ENCODE data around the gene CFLAR. TPM values are rescaled to one million over a fixed set of nuclear protein-coding genes. Genes with fewer than 3 reads are reported as not detected.
A peak's percentile ranks its signal among the peaks of the same experiment; 100 is the strongest.

Gene CFLAR
- total and polyA plus RNA-seq, 2 of the 13 experiments (the other 11 are each of a cell fraction or from before 2014, with no cell fraction given): 43.8 to 92.1 TPM

DNA sequence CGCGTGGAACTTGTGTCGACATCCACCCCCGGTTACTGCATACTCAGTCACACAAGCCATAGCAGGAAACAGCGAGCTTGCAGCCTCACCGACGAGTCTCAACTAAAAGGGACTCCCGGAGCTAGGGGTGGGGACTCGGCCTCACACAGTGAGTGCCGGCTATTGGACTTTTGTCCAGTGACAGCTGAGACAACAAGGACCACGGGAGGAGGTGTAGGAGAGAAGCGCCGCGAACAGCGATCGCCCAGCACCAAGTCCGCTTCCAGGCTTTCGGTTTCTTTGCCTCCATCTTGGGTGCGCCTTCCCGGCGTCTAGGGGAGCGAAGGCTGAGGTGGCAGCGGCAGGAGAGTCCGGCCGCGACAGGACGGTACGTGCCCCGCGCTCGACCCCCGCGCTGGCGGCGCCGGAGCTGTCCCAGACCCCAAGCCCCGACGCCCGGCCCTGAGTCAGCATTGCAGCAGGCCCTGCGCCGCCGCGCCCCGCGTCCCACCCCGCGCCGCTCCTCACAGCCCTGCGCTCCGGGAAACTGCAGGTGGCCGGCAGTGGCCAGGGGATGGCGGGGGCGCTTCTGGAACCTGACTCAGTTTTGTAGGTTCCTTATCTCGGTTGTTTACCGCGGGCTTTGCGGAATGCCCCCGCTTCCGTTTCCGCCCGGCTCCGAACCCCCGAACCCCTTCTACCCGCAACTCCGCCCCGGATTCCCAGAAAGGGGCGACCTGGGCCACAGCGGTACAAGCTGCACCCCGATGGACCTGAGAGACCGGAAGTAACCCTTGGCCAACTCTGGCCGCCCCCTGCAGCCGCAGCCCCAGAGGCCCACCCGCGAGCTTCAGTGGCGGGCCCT is at the start of gene CFLAR (continued):
- no peak; the same call in 1 of the 2 replicates for TF ChIP-seq ZNF292 (CRISPR knock-in tag; IDR thresholded peaks at IDR 0.05; ENCODE audit: borderline replicate concordance, low read depth)
- peak; percentile 43; the same call in 1 of the 2 replicates for TF ChIP-seq ZNF138 (CRISPR knock-in tag; IDR thresholded peaks at IDR 0.05; ENCODE audit: low read depth)
- TF ChIP-seq HCFC1 (IDR thresholded peaks at IDR 0.05; ENCODE audit: low read depth, low read length): no peak
- TF ChIP-seq SCMH1 (CRISPR knock-in tag; IDR thresholded peaks at IDR 0.05; ENCODE audit: borderline replicate concordance): no peak
- TF ChIP-seq ZZZ3 (CRISPR knock-in tag; IDR thresholded peaks at IDR 0.05; ENCODE audit: borderline replicate concordance): no peak; the same call in 1 of the 2 replicates
- TF ChIP-seq ZHX1 (CRISPR knock-in tag; IDR thresholded peaks at IDR 0.05; ENCODE audit: low read depth): peak; percentile 53; the same call in 1 of the 2 replicates
- no peak for TF ChIP-seq ATRX (CRISPR knock-in tag; IDR thresholded peaks at IDR 0.05; ENCODE audit: borderline replicate concordance)
- TF ChIP-seq ZNF891 (CRISPR knock-in tag; IDR thresholded peaks at IDR 0.05): peak; percentile 91
- TF ChIP-seq, protein P1, sequence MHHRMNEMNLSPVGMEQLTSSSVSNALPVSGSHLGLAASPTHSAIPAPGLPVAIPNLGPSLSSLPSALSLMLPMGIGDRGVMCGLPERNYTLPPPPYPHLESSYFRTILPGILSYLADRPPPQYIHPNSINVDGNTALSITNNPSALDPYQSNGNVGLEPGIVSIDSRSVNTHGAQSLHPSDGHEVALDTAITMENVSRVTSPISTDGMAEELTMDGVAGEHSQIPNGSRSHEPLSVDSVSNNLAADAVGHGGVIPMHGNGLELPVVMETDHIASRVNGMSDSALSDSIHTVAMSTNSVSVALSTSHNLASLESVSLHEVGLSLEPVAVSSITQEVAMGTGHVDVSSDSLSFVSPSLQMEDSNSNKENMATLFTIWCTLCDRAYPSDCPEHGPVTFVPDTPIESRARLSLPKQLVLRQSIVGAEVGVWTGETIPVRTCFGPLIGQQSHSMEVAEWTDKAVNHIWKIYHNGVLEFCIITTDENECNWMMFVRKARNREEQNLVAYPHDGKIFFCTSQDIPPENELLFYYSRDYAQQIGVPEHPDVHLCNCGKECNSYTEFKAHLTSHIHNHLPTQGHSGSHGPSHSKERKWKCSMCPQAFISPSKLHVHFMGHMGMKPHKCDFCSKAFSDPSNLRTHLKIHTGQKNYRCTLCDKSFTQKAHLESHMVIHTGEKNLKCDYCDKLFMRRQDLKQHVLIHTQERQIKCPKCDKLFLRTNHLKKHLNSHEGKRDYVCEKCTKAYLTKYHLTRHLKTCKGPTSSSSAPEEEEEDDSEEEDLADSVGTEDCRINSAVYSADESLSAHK (CRISPR knock-in tag; IDR thresholded peaks at IDR 0.05; ENCODE audit: borderline replicate concordance): no peak
- no peak for TF ChIP-seq JUNB (CRISPR knock-in tag; IDR thresholded peaks at IDR 0.05; ENCODE audit: borderline replicate concordance)
- peak; percentile 15; the same call in 1 of the 2 replicates for TF ChIP-seq ZNF772 (CRISPR knock-in tag; IDR thresholded peaks at IDR 0.05)
- peak; percentile 72 for TF ChIP-seq GLI4 (CRISPR knock-in tag; IDR thresholded peaks at IDR 0.05; ENCODE audit: borderline replicate concordance)
- TF ChIP-seq TCF12 (IDR thresholded peaks at IDR 0.05): no peak
- TF ChIP-seq TCF12 (CRISPR knock-in tag; IDR thresholded peaks at IDR 0.05): peak; percentile 78; the same call in 1 of the 2 replicates
- peak; percentile 62 for TF ChIP-seq AGO1 (IDR thresholded peaks at IDR 0.05; ENCODE audit: low read depth, low read length, poor library complexity, severe bottlenecking)
- peak; percentile 89; the same call in 1 of the 2 replicates for TF ChIP-seq ZSCAN29 (CRISPR knock-in tag; conservative IDR thresholded peaks at IDR 0.05)
- TF ChIP-seq GATA4 (IDR thresholded peaks at IDR 0.05; ENCODE audit: borderline replicate concordance, low read depth): peak; percentile 49; the same call in 1 of the 2 replicates
- TF ChIP-seq GMEB2 (CRISPR knock-in tag; IDR thresholded peaks at IDR 0.05; ENCODE audit: low read depth): no peak
- TF ChIP-seq ZC3H4 (CRISPR knock-in tag; IDR thresholded peaks at IDR 0.05; ENCODE audit: borderline replicate concordance): peak; percentile 82; the same call in 1 of the 2 replicates
- TF ChIP-seq GABPB1 (CRISPR knock-in tag; IDR thresholded peaks at IDR 0.05): peak; percentile 95
- peak; percentile 75; the same call in 1 of the 2 replicates for TF ChIP-seq SNAPC2 (CRISPR knock-in tag; IDR thresholded peaks at IDR 0.05)
- peak; percentile 91 for TF ChIP-seq CCDC6 (CRISPR knock-in tag; IDR thresholded peaks at IDR 0.05)
- TF ChIP-seq SKI (IDR thresholded peaks at IDR 0.05; ENCODE audit: partially characterized antibody): no peak
